OCI-LY7 (cell line): Measurements from ENCODE around the gene GLA.

Source experiments
- CTCF ChIP-seq: fragments of 200-600 bp; sonication (generic); conservative IDR thresholded peaks from 2 replicates; pipeline ENCODE4 v1.5.1; 2014; ENCODE audit warnings: mild to moderate bottlenecking, antibody characterized with exemption, low read length, moderate library complexity, mixed read lengths
- EZH2phosphoT487 ChIP-seq: fragments of 200-600 bp; sonication (generic); IDR thresholded peaks from 2 replicates; pipeline ENCODE4 v1.6.1; 2018; ENCODE audit warnings: low read depth, borderline replicate concordance, mild to moderate bottlenecking, mixed run types, antibody characterized with exemption, low read length, moderate library complexity, mixed read lengths

GRCh38 chrX:101442085-101442484 lies 34.4 kb upstream of the GLA start:
- no peak for TF ChIP-seq CTCF
- no peak for TF ChIP-seq EZH2phosphoT487
